Neural progenitor cell (in vitro differentiated cells): Measurements from ENCODE around the gene HOXA2.

Experiments
- EZH2 ChIP-seq: fragments of 200-600 bp; sonication (generic); IDR thresholded peaks from 2 replicates; pipeline ENCODE4 v1.6.1; 2017; ENCODE audit warnings: antibody characterized with exemption, mild to moderate bottlenecking, moderate library complexity
- TF ChIP-seq, protein P1 (sequence below): fragments of 200-600 bp; sonication (generic); IDR thresholded peaks from 2 replicates; pipeline ENCODE4 v1.5.1; 2017; ENCODE audit warnings: antibody characterized with exemption, mild to moderate bottlenecking

DNA sequence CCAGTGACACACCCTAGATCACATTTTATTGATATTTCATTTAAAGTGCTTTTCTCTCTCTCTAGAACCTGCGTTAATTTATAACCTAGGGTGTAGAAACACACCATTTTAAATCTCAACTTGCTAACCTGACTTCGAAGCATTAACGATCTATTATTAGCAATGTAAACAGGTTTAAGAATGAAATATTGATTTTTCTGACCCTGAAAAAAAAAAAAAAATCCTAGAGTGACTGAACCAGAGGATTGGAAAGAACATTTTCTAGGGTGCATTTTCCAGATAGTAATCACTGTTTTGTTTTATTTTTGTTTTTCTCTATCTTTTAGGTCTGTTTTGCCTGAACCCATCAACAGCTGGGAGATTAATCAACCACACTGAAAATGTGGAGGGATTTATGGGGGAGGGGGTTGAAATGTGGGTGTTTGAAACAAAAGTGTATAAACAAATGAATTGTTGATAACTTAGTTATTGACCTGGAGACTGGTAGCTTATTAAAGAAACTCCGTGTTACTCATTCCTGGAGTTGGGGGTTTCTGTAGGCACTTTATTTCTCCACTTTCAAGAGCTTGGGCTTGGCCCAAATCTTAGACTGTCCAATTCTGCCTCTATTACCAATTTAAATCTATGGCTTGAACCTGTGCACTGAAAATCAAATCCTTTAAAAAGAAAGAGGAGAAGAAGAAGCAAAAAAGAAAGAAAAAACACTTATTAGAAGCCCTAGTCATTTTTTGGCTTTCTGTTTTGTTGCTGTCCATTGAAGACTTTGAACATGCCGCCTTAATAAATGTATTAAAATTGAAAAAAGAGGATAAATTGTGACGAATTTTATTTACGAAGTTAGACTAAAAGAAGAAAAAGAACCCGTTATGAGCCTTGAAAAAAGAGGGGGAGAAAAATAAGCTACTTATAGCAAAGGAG, 2.8 kb downstream of the HOXA2 start:
- TF ChIP-seq, protein P1, sequence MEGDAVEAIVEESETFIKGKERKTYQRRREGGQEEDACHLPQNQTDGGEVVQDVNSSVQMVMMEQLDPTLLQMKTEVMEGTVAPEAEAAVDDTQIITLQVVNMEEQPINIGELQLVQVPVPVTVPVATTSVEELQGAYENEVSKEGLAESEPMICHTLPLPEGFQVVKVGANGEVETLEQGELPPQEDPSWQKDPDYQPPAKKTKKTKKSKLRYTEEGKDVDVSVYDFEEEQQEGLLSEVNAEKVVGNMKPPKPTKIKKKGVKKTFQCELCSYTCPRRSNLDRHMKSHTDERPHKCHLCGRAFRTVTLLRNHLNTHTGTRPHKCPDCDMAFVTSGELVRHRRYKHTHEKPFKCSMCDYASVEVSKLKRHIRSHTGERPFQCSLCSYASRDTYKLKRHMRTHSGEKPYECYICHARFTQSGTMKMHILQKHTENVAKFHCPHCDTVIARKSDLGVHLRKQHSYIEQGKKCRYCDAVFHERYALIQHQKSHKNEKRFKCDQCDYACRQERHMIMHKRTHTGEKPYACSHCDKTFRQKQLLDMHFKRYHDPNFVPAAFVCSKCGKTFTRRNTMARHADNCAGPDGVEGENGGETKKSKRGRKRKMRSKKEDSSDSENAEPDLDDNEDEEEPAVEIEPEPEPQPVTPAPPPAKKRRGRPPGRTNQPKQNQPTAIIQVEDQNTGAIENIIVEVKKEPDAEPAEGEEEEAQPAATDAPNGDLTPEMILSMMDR, result no peak
- peak; percentile 4 for TF ChIP-seq EZH2
